ENCODE results near the gene USP12.

Gene USP12

GRCh38 chr13:27170221-27170515, 1.4 kb downstream of the USP12 start:
- TF ChIP-seq GATA2 (IDR thresholded peaks at IDR 0.05; ENCODE audit: low read depth, low read length) (no peak), GATA3 (IDR thresholded peaks at IDR 0.05; ENCODE audit: low read depth, low read length) (no peak)

- TF ChIP-seq GATA2 (IDR thresholded peaks at IDR 0.05; ENCODE audit: low read depth, low read length) (no peak), GATA3 (IDR thresholded peaks at IDR 0.05; ENCODE audit: low read depth, low read length) (no peak)
Observed at GRCh38 chr13:27168906-27169657, 2.5 kb downstream of the USP12 start.

- TF ChIP-seq GATA2 (IDR thresholded peaks at IDR 0.05; ENCODE audit: low read depth, low read length) (no peak), GATA3 (IDR thresholded peaks at IDR 0.05; ENCODE audit: low read depth, low read length) (no peak)
Observed at GRCh38 chr13:27168086-27168485, 3.5 kb downstream of the USP12 start.

GRCh38 chr13:27166313-27166712, 5.3 kb downstream of the USP12 start:
- no peak for TF ChIP-seq GATA2 (IDR thresholded peaks at IDR 0.05; ENCODE audit: low read depth, low read length)
- no peak for TF ChIP-seq GATA3 (IDR thresholded peaks at IDR 0.05; ENCODE audit: low read depth, low read length)

GRCh38 chr13:27161980-27162379, 9.6 kb downstream of the USP12 start:
- no peak for TF ChIP-seq GATA2 (IDR thresholded peaks at IDR 0.05; ENCODE audit: low read depth, low read length)
- no peak for TF ChIP-seq GATA3 (IDR thresholded peaks at IDR 0.05; ENCODE audit: low read depth, low read length)

- TF ChIP-seq GATA3 (IDR thresholded peaks at IDR 0.05; ENCODE audit: low read depth, low read length) (no peak), GATA2 (IDR thresholded peaks at IDR 0.05; ENCODE audit: low read depth, low read length) (no peak)
Observed at GRCh38 chr13:27161423-27161822, 10.2 kb downstream of the USP12 start.

- TF ChIP-seq GATA2 (IDR thresholded peaks at IDR 0.05; ENCODE audit: low read depth, low read length) (no peak), GATA3 (IDR thresholded peaks at IDR 0.05; ENCODE audit: low read depth, low read length) (no peak)
Observed at GRCh38 chr13:27160657-27161295, 10.8 kb downstream of the USP12 start.

GRCh38 chr13:27159806-27160563, 11.6 kb downstream of the USP12 start:
- TF ChIP-seq GATA2 (IDR thresholded peaks at IDR 0.05; ENCODE audit: low read depth, low read length) (no peak), GATA3 (IDR thresholded peaks at IDR 0.05; ENCODE audit: low read depth, low read length) (no peak)

- TF ChIP-seq GATA2 (IDR thresholded peaks at IDR 0.05; ENCODE audit: low read depth, low read length), result no peak
- no peak for TF ChIP-seq GATA3 (IDR thresholded peaks at IDR 0.05; ENCODE audit: low read depth, low read length)
Observed at GRCh38 chr13:27158335-27158734, 13.3 kb downstream of the USP12 start.

GRCh38 chr13:27151798-27152599, 19.6 kb downstream of the USP12 start:
- no peak for TF ChIP-seq GATA3 (IDR thresholded peaks at IDR 0.05; ENCODE audit: low read depth, low read length)
- no peak for TF ChIP-seq GATA2 (IDR thresholded peaks at IDR 0.05; ENCODE audit: low read depth, low read length)

GRCh38 chr13:27149702-27150101, 21.9 kb downstream of the USP12 start:
- TF ChIP-seq GATA3 (IDR thresholded peaks at IDR 0.05; ENCODE audit: low read depth, low read length) (no peak), GATA2 (IDR thresholded peaks at IDR 0.05; ENCODE audit: low read depth, low read length) (no peak)

GRCh38 chr13:27148900-27149299, 22.7 kb downstream of the USP12 start:
- TF ChIP-seq GATA2 (IDR thresholded peaks at IDR 0.05; ENCODE audit: low read depth, low read length), result no peak
- no peak for TF ChIP-seq GATA3 (IDR thresholded peaks at IDR 0.05; ENCODE audit: low read depth, low read length)

- TF ChIP-seq GATA2 (IDR thresholded peaks at IDR 0.05; ENCODE audit: low read depth, low read length), result no peak
- no peak for TF ChIP-seq GATA3 (IDR thresholded peaks at IDR 0.05; ENCODE audit: low read depth, low read length)
Observed at GRCh38 chr13:27147530-27148170, 24.0 kb downstream of the USP12 start.
